Measurements from ENCODE around the gene TGM2. TPM values are rescaled to one million over a fixed set of nuclear protein-coding genes. Genes with fewer than 3 reads are reported as not detected.

TGM2 gene
- total and polyA plus RNA-seq, 2 donors (not counting 3 experiments of a cell fraction or from before 2014, with no cell fraction given) = 861 to 868 TPM

- H2AFZ ChIP-seq (ENCODE audit: low read depth, low read length) = no peak overlapping the region
- CTCF ChIA-PET = interaction anchor here (0.7 to 4.5 kb wide), 11 partner anchors 10 to 99 kb away, joined by 3 to 24 read pairs (median 5); no protein-coding TSS in a partner anchor
- no peaks in the 10 kb centered on the region for H3K9me1 ChIP-seq (replicated peaks; ENCODE audit: control insufficient read depth, extremely low read depth, insufficient read depth, low read length)
- FAIRE-seq = peak; percentile 54
- dilution Hi-C loops (cut with MboI; ENCODE audit: extremely low pct_ligation_motif_present, low sequenced_read_pairs) (no loop called here), intact Hi-C loops (cut with micrococcal nuclease) (loop anchor here (1.0 kb wide), 1 partner anchor 8 kb away; the partner anchor contains the start of gene TGM2)
- H3K36me3 ChIP-seq (ENCODE audit: control insufficient read depth in 2 of 2, extremely low read depth in 1 of 2, insufficient read depth in 2 of 2, low read length in 2 of 2) = peaks cover 30 to 50% of the 10 kb centered on the region in 2 experiments
- H3K79me2 ChIP-seq (ENCODE audit: control insufficient read depth, insufficient read depth, low read length) = peaks cover 62% of the 10 kb centered on the region
- H3K4me3 ChIP-seq (replicated peaks in 1 of 3; ENCODE audit: insufficient read depth in 1 of 3, low read depth in 1 of 3, low read length in 3 of 3) = no peak overlapping the region
- H4K20me1 ChIP-seq (replicated peaks; ENCODE audit: control insufficient read depth, extremely low read depth, insufficient read depth, low read length) = no peaks in the 10 kb centered on the region
- H3K4me2 ChIP-seq (ENCODE audit: insufficient read depth, low read length) = peak overlapping the region; percentile 22
- H3K27me3 ChIP-seq (ENCODE audit: control insufficient read depth in 2 of 2, insufficient read depth in 2 of 2, low read length in 2 of 2) = no peaks in the 10 kb centered on the region
- peak; percentile 23 for TF ChIP-seq FOS (IDR thresholded peaks at IDR 0.05; ENCODE audit: borderline replicate concordance, insufficient read depth, low read length)
- no peak for TF ChIP-seq CTCF (IDR thresholded peaks at IDR 0.05; ENCODE audit: extremely low read depth in 1 of 2, insufficient read depth in 1 of 2, low read depth in 1 of 2, low read length in 2 of 2)
- peak overlapping the region; percentile 100 for H3K27ac ChIP-seq (ENCODE audit: insufficient read depth, low read depth, low read length)
- DNase-seq (ENCODE audit: low read depth, low spot score) = peak; percentile 40
- POLR2A ChIA-PET = interaction anchor here (0.7 kb wide), 1 partner anchor 11 kb away, joined by 5 read pairs; no protein-coding TSS in a partner anchor
- peak overlapping the region; percentile 91 for H3K9ac ChIP-seq (replicated peaks; ENCODE audit: extremely low read depth, insufficient read depth, low read length)
- BruUV-seq (replicated peaks) = no TSS peak
- peaks cover 95% of the 10 kb centered on the region for H3K4me1 ChIP-seq (ENCODE audit: control insufficient read depth, extremely low read depth, insufficient read depth, low read length)
- H3K9me3 ChIP-seq (replicated peaks; ENCODE audit: control insufficient read depth, insufficient read depth, low read length) = no peaks in the 10 kb centered on the region
These were observed 8.0 kb downstream of the TGM2 start for GRCh38 chr20:38156888-38157634.

GRCh38 chr20:38156280-38156679 is 8.8 kb downstream of the TGM2 start:
- dilution Hi-C loops (cut with MboI; ENCODE audit: extremely low pct_ligation_motif_present, low sequenced_read_pairs) = no loop called here
- Histone ChIP-seq H3K9me1 (replicated peaks; ENCODE audit: control insufficient read depth, extremely low read depth, insufficient read depth, low read length) (no peaks in the 10 kb centered on the region), H3K9me3 (replicated peaks; ENCODE audit: control insufficient read depth, insufficient read depth, low read length) (no peaks in the 10 kb centered on the region), H4K20me1 (replicated peaks; ENCODE audit: control insufficient read depth, extremely low read depth, insufficient read depth, low read length) (no peaks in the 10 kb centered on the region), H2AFZ (ENCODE audit: low read depth, low read length) (no peak overlapping the region), H3K4me2 (ENCODE audit: insufficient read depth, low read length) (no peak overlapping the region), H3K4me3 (replicated peaks in 1 of 3; ENCODE audit: insufficient read depth in 1 of 3, low read depth in 1 of 3, low read length in 3 of 3) (no peak overlapping the region), H3K4me1 (ENCODE audit: control insufficient read depth, extremely low read depth, insufficient read depth, low read length) (peaks cover 95% of the 10 kb centered on the region), H3K27ac (ENCODE audit: insufficient read depth, low read depth, low read length) (peak overlapping the region; percentile 100), H3K79me2 (ENCODE audit: control insufficient read depth, insufficient read depth, low read length) (peaks cover 62% of the 10 kb centered on the region), H3K36me3 (ENCODE audit: control insufficient read depth in 2 of 2, extremely low read depth in 1 of 2, insufficient read depth in 2 of 2, low read length in 2 of 2) (peaks cover 37 to 53% of the 10 kb centered on the region in 2 experiments), H3K9ac (replicated peaks; ENCODE audit: extremely low read depth, insufficient read depth, low read length) (peak overlapping the region; percentile 4), H3K27me3 (ENCODE audit: control insufficient read depth in 2 of 2, insufficient read depth in 2 of 2, low read length in 2 of 2) (no peaks in the 10 kb centered on the region)
- intact Hi-C loops (cut with micrococcal nuclease) = no loop called here
- no peak for DNase-seq (ENCODE audit: low read depth, low spot score)
- TF ChIP-seq POLR2AphosphoS5 (IDR thresholded peaks at IDR 0.05; ENCODE audit: insufficient read depth, low read depth, low read length) = no peak
- TF ChIP-seq MYC (IDR thresholded peaks at IDR 0.05; ENCODE audit: low read depth, low read length) = no peak
- no peak for TF ChIP-seq EZH2 (IDR thresholded peaks at IDR 0.05; ENCODE audit: borderline replicate concordance, low read depth, low read length, severe bottlenecking)
- TF ChIP-seq GATA2 (IDR thresholded peaks at IDR 0.05; ENCODE audit: insufficient read depth, insufficient read length, low read depth, low read length) = no peak
- TF ChIP-seq CTCF (IDR thresholded peaks at IDR 0.05; ENCODE audit: extremely low read depth in 1 of 2, insufficient read depth in 1 of 2, low read depth in 1 of 2, low read length in 2 of 2) = no peak
- TF ChIP-seq JUN (IDR thresholded peaks at IDR 0.05; ENCODE audit: borderline replicate concordance, insufficient read depth, insufficient read length, low read depth) = no peak
- no peak for TF ChIP-seq POLR2A (IDR thresholded peaks at IDR 0.05; ENCODE audit: low read depth, low read length)
- TF ChIP-seq MAX (IDR thresholded peaks at IDR 0.05; ENCODE audit: insufficient read depth, insufficient read length) = no peak
- TF ChIP-seq FOS (IDR thresholded peaks at IDR 0.05; ENCODE audit: borderline replicate concordance, insufficient read depth, low read length) = no peak
- FAIRE-seq = no peak
- BruUV-seq (replicated peaks) = no TSS peak
- CTCF ChIA-PET = interaction anchor here (2.2 to 4.5 kb wide), 5 partner anchors 8 to 98 kb away, joined by 5 to 24 read pairs (median 15); no protein-coding TSS in a partner anchor
- POLR2A ChIA-PET = no interaction called here
